Activated CD8-positive, alpha-beta memory T cell treated with anti-CD3 and anti-CD28 coated beads, Interleukin-2, amount 50 U/mL, for 4 hours (primary cell): ENCODE results near the gene CYTH4.

Source experiments
- DNase-seq: peaks from one replicate; pipeline ENCODE4 v3.0.0-alpha.2; 2020

The CYTH4 gene

GRCh38 chr22:37331856-37332536 is 49.7 kb downstream of the CYTH4 start:
- no peak for DNase-seq

GRCh38 chr22:37333724-37334460 is 51.6 kb downstream of the CYTH4 start:
- DNase-seq = no peak

GRCh38 chr22:37334461-37334858 is 52.2 kb downstream of the CYTH4 start:
- no peak for DNase-seq

- no peak for DNase-seq
These were observed 52.8 kb downstream of the CYTH4 start for GRCh38 chr22:37334859-37335805.

GRCh38 chr22:37335806-37336199 is 53.5 kb downstream of the CYTH4 start:
- DNase-seq = no peak

GRCh38 chr22:37336579-37336978 is 54.3 kb downstream of the CYTH4 start:
- no peak for DNase-seq

GRCh38 chr22:37337204-37337943 is 55.1 kb downstream of the CYTH4 start:
- DNase-seq = no peak

GRCh38 chr22:37338539-37339246 is 56.4 kb downstream of the CYTH4 start:
- no peak for DNase-seq

GRCh38 chr22:37340331-37341262 is 58.3 kb downstream of the CYTH4 start:
- no peak for DNase-seq

GRCh38 chr22:37342065-37342464 is 59.8 kb downstream of the CYTH4 start:
- DNase-seq = no peak

- DNase-seq = no peak
These were observed 61.0 kb downstream of the CYTH4 start for GRCh38 chr22:37343348-37343747.

GRCh38 chr22:37343863-37344734 is 61.8 kb downstream of the CYTH4 start:
- DNase-seq = no peak

GRCh38 chr22:37344735-37345449 is 62.6 kb downstream of the CYTH4 start:
- no peak for DNase-seq

GRCh38 chr22:37345863-37346504 is 63.7 kb downstream of the CYTH4 start:
- DNase-seq = no peak

GRCh38 chr22:37346505-37346895 is 64.2 kb downstream of the CYTH4 start:
- no peak for DNase-seq

- no peak for DNase-seq
These were observed 66.9 kb downstream of the CYTH4 start for GRCh38 chr22:37349043-37349814.

- DNase-seq = no peak
These were observed 68.9 kb downstream of the CYTH4 start for GRCh38 chr22:37351232-37351631.

GRCh38 chr22:37352481-37352880 is 70.2 kb downstream of the CYTH4 start:
- no peak for DNase-seq
